K562 (cell line): ENCODE measurements around the gene NAV2.

Experiments used
- CTCF ChIP-seq, 3 experiments: IDR thresholded peaks in 2 of 3; conservative IDR thresholded peaks in 1 of 3; 2 replicates each; pipeline ENCODE4 v1.5.1; 2011 to 2012; ENCODE audit warnings: low read length in 3 of 3, mild to moderate bottlenecking in 3 of 3, control low read depth in 2 of 3, improper control_type of control experiment in 1 of 3, inconsistent platforms in 1 of 3, low read depth in 1 of 3, mixed read lengths in 1 of 3, moderate library complexity in 1 of 3; ENCODE audit not compliant: insufficient read depth in 2 of 3
- FOXJ3 ChIP-seq: sonication (generic); formaldehyde crosslinking; IDR thresholded peaks from 2 replicates; pipeline ENCODE4 v1.4.0; 2020; ENCODE audit warnings: mild to moderate bottlenecking, missing genetic modification reagents
- ZNF12 ChIP-seq: sonication (generic); formaldehyde crosslinking; IDR thresholded peaks from 2 replicates; pipeline ENCODE4 v1.4.0; 2020; ENCODE audit warnings: mild to moderate bottlenecking, missing genetic modification reagents

DNA sequence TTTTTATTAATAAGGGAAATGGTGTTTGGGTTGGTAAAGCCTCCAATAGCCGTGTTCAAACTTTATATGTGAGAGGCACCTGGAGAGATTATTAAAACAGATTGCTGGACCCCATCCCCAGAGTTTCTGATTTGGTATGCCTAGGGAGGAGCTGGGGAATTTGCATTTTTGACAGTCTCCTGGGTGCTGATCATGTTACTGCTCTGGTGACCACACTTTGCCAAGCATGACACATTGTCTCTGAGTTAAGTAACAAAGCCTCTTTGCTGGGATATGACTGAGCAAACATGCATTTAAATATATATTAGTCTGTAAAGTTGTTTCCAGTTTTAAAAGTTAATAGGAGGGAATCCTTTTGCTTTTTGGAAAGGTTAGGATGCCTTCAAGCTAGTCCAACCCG is 140.4 kb downstream of the NAV2 start:
- no peak for TF ChIP-seq ZNF12
- no peak for TF ChIP-seq CTCF (IDR thresholded peaks at IDR 0.05 in 2 of 3, conservative IDR thresholded peaks at IDR 0.05 in 1 of 3; ENCODE audit: insufficient read depth in 2 of 3, low read depth in 1 of 3, low read length in 3 of 3)
- TF ChIP-seq FOXJ3, result no peak
